Measurements from ENCODE around the gene CASP6. TPM values are rescaled to one million over a fixed set of nuclear protein-coding genes. Genes with fewer than 3 reads are reported as not detected.

The CASP6 gene
- 13.1 to 16.5 TPM (median 15.5 TPM) in 5 replicates for total RNA-seq (2022; extraction: Qiagen RNA extraction)

DNA sequence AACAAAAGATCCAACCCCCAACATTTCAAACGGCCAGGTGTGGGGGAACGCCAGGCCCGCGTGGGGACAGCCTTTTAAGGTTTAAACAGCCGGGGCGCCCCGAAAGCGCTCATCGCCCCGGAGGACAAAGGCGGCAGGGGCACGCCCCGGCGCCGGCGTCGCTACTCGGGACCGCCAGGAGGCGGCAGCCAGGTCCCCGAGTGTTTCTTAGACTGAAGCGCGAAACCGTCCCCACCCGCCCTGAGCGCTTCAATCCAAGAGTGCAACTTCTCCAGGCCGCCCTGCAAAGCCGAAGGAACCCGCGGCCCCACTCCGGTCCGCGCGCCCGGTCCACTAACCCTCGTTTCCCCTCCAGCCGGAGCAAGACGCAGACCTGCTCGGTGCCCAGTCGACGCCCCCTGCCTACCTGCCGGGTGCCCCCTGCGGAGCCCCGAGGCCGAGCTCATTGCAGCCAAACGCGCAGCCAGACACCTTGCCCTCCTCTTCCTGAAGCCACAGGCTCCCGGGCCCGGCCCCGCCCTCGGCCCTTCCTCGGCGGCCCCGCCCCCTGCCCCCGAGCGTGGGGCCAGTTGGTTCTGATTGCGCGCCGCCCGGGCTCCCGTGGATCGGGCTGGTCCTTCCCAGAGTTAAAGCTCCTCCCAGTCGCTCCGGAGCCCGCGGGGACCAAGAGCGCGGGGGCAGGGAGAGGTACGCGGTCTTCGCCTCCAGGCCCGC, at the start of gene CASP6:
Gene CASP6 (minus strand): TSS at position 496 of the 714 bp plus-strand sequence. CDS start 50 bp downstream, at position 446.

DNA sequence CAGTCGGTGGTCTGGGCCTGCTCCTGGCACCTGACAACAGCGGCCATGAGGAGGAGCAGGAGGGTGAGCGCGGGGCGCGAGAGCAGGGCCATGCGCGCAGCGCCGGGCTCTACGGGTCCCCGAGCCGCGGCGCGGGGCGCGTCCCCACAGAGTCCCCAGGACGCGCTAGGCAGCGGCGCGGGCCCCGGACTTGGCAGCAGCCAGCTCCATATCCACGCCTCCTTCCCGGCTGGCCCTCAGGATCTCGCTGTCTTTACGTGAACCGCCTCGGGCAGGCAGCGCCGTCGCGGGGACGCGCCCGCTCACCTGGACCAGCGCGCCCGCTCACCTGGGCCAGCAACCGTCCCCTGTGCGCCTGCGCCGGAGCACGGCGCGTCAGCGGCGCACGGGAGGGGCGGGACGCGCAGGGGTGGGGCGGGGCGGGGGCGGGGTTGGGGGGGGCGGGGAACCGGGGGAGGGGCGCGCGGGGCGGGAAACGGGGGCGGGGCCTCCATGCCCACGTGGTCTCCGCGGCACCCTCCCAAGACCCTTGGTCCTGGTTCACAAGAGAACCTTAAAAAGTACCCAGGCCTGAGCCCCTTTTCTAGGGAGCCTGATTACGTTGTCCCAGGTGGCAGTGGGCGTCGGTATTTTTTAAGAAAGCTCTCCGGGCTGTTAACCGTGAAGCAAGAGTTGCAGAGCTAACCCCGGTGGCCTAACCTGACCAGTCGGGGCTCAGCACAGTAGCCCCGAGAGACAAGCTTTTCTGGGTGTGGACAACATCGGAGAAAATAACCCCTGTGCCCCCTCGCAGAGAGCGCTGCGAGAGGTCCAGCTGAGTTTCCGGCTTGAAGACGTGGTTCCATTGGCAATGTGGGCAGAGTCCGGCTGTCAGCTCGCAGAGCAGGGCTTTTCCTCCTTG, 26.7 kb upstream of the CASP6 start, which contains the start of gene PLA2G12A:
Gene PLA2G12A (minus strand): TSS at position 353 of the 901 bp plus-strand sequence. CDS start 261 bp downstream, at position 92.

Other genes with a start within 250 kb of the CASP6 start
- 12.9 to 21.2 TPM (median 18.4 TPM) in 5 replicates for gene MCUB, start 143.2 kb downstream of the CASP6 start, total RNA-seq (2022; extraction: Qiagen RNA extraction)
- gene PLA2G12A, start 26.6 kb upstream of the CASP6 start, total RNA-seq (2022; extraction: Qiagen RNA extraction): 3.4 to 15.2 TPM (median 10.1 TPM) in 5 replicates
- gene CFI, start 98.6 kb upstream of the CASP6 start, total RNA-seq (2022; extraction: Qiagen RNA extraction): 0.46 to 0.97 TPM (median 0.69 TPM) in 5 replicates
- 37.1 to 43.8 TPM (median 43.2 TPM) in 5 replicates for gene GAR1, start 112.3 kb upstream of the CASP6 start, total RNA-seq (2022; extraction: Qiagen RNA extraction)
- 0.08 to 0.17 TPM (median 0.12 TPM) in 3 of 5 replicates, not detected in the others for gene RRH, start 124.5 kb upstream of the CASP6 start, total RNA-seq (2022; extraction: Qiagen RNA extraction)
- 0.05 to 0.06 TPM in 2 of 5 replicates, not detected in the others for gene LRIT3, start 144.7 kb upstream of the CASP6 start, total RNA-seq (2022; extraction: Qiagen RNA extraction)
- gene EGF, start 209.4 kb upstream of the CASP6 start, total RNA-seq (2022; extraction: Qiagen RNA extraction): 0.31 to 0.49 TPM (median 0.38 TPM) in 5 replicates